K562 (cell line): ENCODE measurements around the gene WDR88. TPM values are rescaled to one million over a fixed set of nuclear protein-coding genes. Genes with fewer than 3 reads are reported as not detected.

Experiments
- ATAC-seq: fragments of 200-7000 bp; cut with Tn5 transposase; 3 replicates; pipeline ENCODE4 v1.9.1; 2020; ENCODE audit warnings: moderate library complexity
- BruUV-seq: library from RNA; stranded (reverse); fragments of 400-500 nt; replicated peaks from 2 replicates; lab custom pipeline; 2021; lab: Mats Ljungman, UMichigan
- CTCF ChIA-PET: fragments of 300-600 bp; formaldehyde crosslinking; extraction: SDS; loops from one replicate; lab custom pipeline; 2021; ENCODE audit warnings: low intra/inter-chr PET ratio; lab: Yijun Ruan, JAX
- POLR2A ChIA-PET: fragments of 300-600, 350-650 bp; sonication (Branson Sonifier 250); formaldehyde crosslinking; extraction: SDS; loops from one replicate; lab custom pipeline; 2021; ENCODE audit warnings: antibody characterized with exemption, inconsistent platforms; lab: Yijun Ruan, JAX
- DNase-seq, 4 experiments: peaks; one replicate each; pipeline versions ENCODE4 v3.0.0 to v3.0.0-alpha.2; 2011 to 2018; ENCODE audit warnings: low spot score in 3 of 4, mixed read lengths in 3 of 4; ENCODE audit errors: extremely low read depth in 1 of 4
- FAIRE-seq: peaks from 2 replicates; lab custom pipeline; 2011; peaks lifted over from hg19 to GRCh38; lab: Jason Lieb, UNC
- H2AFZ ChIP-seq: 2 replicates; pipeline ENCODE4 v1.6.0; 2011; ENCODE audit warnings: low read depth, low read length, control low read depth, inconsistent platforms
- H3K27ac ChIP-seq: fragments of 200-600 bp; 3 replicates; pipeline ENCODE4 v1.8.0; 2011; ENCODE audit warnings: low read depth, mild to moderate bottlenecking, control low read depth, inconsistent platforms, low read length, moderate library complexity, mixed read lengths; ENCODE audit errors: extremely low read depth
- H3K27me3 ChIP-seq, 2 experiments: fragments of 300-600 bp in 1 of 2; 2 replicates in 1 of 2; 3 replicates in 1 of 2; pipeline versions ENCODE4 v1.6.0 to v1.8.0; 2011; ENCODE audit warnings: inconsistent platforms in 2 of 2, low read length in 2 of 2, mild to moderate bottlenecking in 1 of 2, mixed read lengths in 1 of 2, moderate library complexity in 1 of 2; ENCODE audit not compliant: control insufficient read depth in 2 of 2, insufficient read depth in 2 of 2
- H3K36me3 ChIP-seq: fragments of 300-600 bp; 3 replicates; pipeline ENCODE4 v1.8.0; 2011; ENCODE audit warnings: mild to moderate bottlenecking, low read length, inconsistent platforms; ENCODE audit not compliant: control insufficient read depth, insufficient read depth
- H3K4me1 ChIP-seq, 2 experiments: fragments of 200-600 bp in 1 of 2; replicated peaks in 1 of 2; 2 replicates in 1 of 2; 3 replicates in 1 of 2; pipeline versions ENCODE4 v1.5.1 to v1.8.0; 2011; ENCODE audit warnings: inconsistent platforms in 2 of 2, low read length in 2 of 2, mild to moderate bottlenecking in 1 of 2, mixed read lengths in 1 of 2, moderate library complexity in 1 of 2; ENCODE audit not compliant: control insufficient read depth in 2 of 2, insufficient read depth in 2 of 2
- H3K4me2 ChIP-seq: 2 replicates; pipeline ENCODE4 v1.6.1; 2011; ENCODE audit warnings: low read length, control low read depth, inconsistent platforms, mixed read lengths; ENCODE audit not compliant: insufficient read depth
- H3K4me3 ChIP-seq: fragments of 200-600 bp; sonication (generic), shearing (Covaris generic); 2 replicates; pipeline ENCODE4 v1.5.1; 2016; ENCODE audit warnings: control low read depth, inconsistent platforms
- H3K79me2 ChIP-seq: fragments of 200-600 bp; 3 replicates; pipeline ENCODE4 v1.8.0; 2011; ENCODE audit warnings: low read length, inconsistent platforms; ENCODE audit not compliant: control insufficient read depth, insufficient read depth
- H3K9ac ChIP-seq, 2 experiments: 2 replicates each; pipeline versions ENCODE4 v1.6.0 to v1.6.1; 2011; ENCODE audit warnings: low read depth in 2 of 2, low read length in 2 of 2, control low read depth in 1 of 2, inconsistent platforms in 1 of 2, mild to moderate bottlenecking in 1 of 2, mixed read lengths in 1 of 2; ENCODE audit not compliant: insufficient read depth in 1 of 2
- H3K9me1 ChIP-seq: one replicate; pipeline ENCODE4 v1.6.0; 2011; ENCODE audit warnings: inconsistent platforms, mild to moderate bottlenecking, low read length, moderate library complexity; ENCODE audit not compliant: control insufficient read depth, insufficient read depth
- H3K9me3 ChIP-seq: replicated peaks from 2 replicates; pipeline ENCODE4 v1.5.1; 2011; ENCODE audit warnings: low read depth, low read length, inconsistent platforms; ENCODE audit not compliant: control insufficient read depth, insufficient read depth
- H4K20me1 ChIP-seq: replicated peaks from 2 replicates; pipeline ENCODE4 v1.6.1; 2011; ENCODE audit warnings: low read length, inconsistent platforms, mixed read lengths; ENCODE audit not compliant: control insufficient read depth, insufficient read depth
- BCOR ChIP-seq: fragments of 450-650 bp; IDR thresholded peaks from 2 replicates; pipeline ENCODE4 v1.6.1; 2016
- CHD1 ChIP-seq: fragments of 200-600 bp; sonication (generic); IDR thresholded peaks from one replicate; pipeline ENCODE4 v1.6.1; 2012; ENCODE audit warnings: mild to moderate bottlenecking, moderate library complexity, low read length, inconsistent platforms
- CREB1 ChIP-seq, 2 experiments: sonication (generic) in 1 of 2; formaldehyde crosslinking in 1 of 2; IDR thresholded peaks; 2 replicates each; pipeline versions ENCODE4 v1.6.1 to v1.8.0; 2012 to 2022; ENCODE audit warnings: inconsistent platforms in 1 of 2, mild to moderate bottlenecking in 1 of 2, missing genetic modification reagents in 1 of 2, moderate library complexity in 1 of 2
- DLX4 ChIP-seq: fragments of 250-450 bp; sonication (Bioruptor Pico); IDR thresholded peaks from 2 replicates; pipeline ENCODE4 v1.6.1; 2021; ENCODE audit warnings: mild to moderate bottlenecking
- EWSR1 ChIP-seq: fragments of 450-650 bp; IDR thresholded peaks from 2 replicates; pipeline ENCODE4 v1.6.1; 2018; ENCODE audit warnings: borderline replicate concordance, mild to moderate bottlenecking, low read depth, moderate library complexity; ENCODE audit not compliant: partially characterized antibody
- HDAC8 ChIP-seq: fragments of 450-650 bp; IDR thresholded peaks from 2 replicates; pipeline ENCODE4 v1.6.1; 2016; ENCODE audit warnings: mild to moderate bottlenecking, missing genetic modification characterization, moderate library complexity, missing compliant biosample characterization
- HMGXB4 ChIP-seq: sonication (generic); formaldehyde crosslinking; IDR thresholded peaks from 2 replicates; pipeline ENCODE4 v1.8.1; 2023; ENCODE audit warnings: mild to moderate bottlenecking, missing genetic modification reagents
- JUND ChIP-seq, 2 experiments: IDR thresholded peaks; 2 replicates in 1 of 2; 3 replicates in 1 of 2; pipeline ENCODE4 v1.6.1; 2011; ENCODE audit warnings: borderline replicate concordance in 2 of 2, low read depth in 2 of 2, low read length in 2 of 2, improper control_type of control experiment in 1 of 2, missing biosample characterization in 1 of 2, missing genetic modification characterization in 1 of 2, missing genetic modification reagents in 1 of 2
- KAT8 ChIP-seq: fragments of 450-650 bp; IDR thresholded peaks from 2 replicates; pipeline ENCODE4 v1.6.1; 2016; ENCODE audit warnings: low read depth, mild to moderate bottlenecking
- MECOM ChIP-seq: fragments of 250-450 bp; sonication (Bioruptor Pico); IDR thresholded peaks from 2 replicates; pipeline ENCODE4 v1.8.0; 2022; ENCODE audit warnings: inconsistent platforms
- MTA3 ChIP-seq: fragments of 450-650 bp; formaldehyde crosslinking; IDR thresholded peaks from 2 replicates; pipeline ENCODE4 v1.6.1; 2017; ENCODE audit warnings: mild to moderate bottlenecking, borderline replicate concordance
- NCOA6 ChIP-seq: fragments of 450-650 bp; IDR thresholded peaks from 2 replicates; pipeline ENCODE4 v1.6.1; 2017; ENCODE audit warnings: mild to moderate bottlenecking
- NCOR1 ChIP-seq: fragments of 450-650 bp; IDR thresholded peaks from 2 replicates; pipeline ENCODE4 v1.6.1; 2016; ENCODE audit warnings: mild to moderate bottlenecking, moderate library complexity
- TAF7 ChIP-seq: fragments of 450-650 bp; IDR thresholded peaks from 2 replicates; pipeline ENCODE4 v1.6.1; 2016; ENCODE audit warnings: missing genetic modification characterization, missing compliant biosample characterization
- ZNF583 ChIP-seq: fragments of 250-450 bp; sonication (Bioruptor Pico); IDR thresholded peaks from 2 replicates; pipeline ENCODE4 v1.4.0; 2020
- WGBS: fragments of 100-300 bp; shearing (Covaris generic); methylation state at CpG from one replicate; pipeline ENCODE4 v1.1.6; 2016; ENCODE audit warnings: low coverage, mixed read lengths; ENCODE audit not compliant: insufficient coverage; ENCODE audit errors: missing lambda C conversion rate; 5-methylcytosine and 5-hydroxymethylcytosine counted together
- in situ Hi-C: fragments of 300-500 bp; cut with MboI; formaldehyde crosslinking; loops from 4 replicates; pipeline ENCODE4 v1.15.0; 2018; ENCODE audit warnings: inconsistent platforms, mixed read lengths
- intact Hi-C: fragments of 100-400 bp; cut with micrococcal nuclease; formaldehyde crosslinking; loops from 2 replicates; pipeline ENCODE4 v1.14.2; 2022
- polyA plus RNA-seq, 8 experiments: library from polyadenylated mRNA; depleted of rRNA in 4 of 8; stranded (reverse) in 5 of 8; unstranded in 3 of 8; fragments of >200 nt; fragmentation: Nextera tagmentation in 2 of 8; fragmentation: Illumina TruSeq in 1 of 8; extraction: Ambion mirVana in 2 of 8; extraction: Trizol in 1 of 8; gene quantifications; 2 replicates each; pipeline versions ENCODE4 v1.2.1 to v1.2.3, GENCODE V29; 2011 to 2014; ENCODE audit warnings: inconsistent platforms in 1 of 8, missing spikeins in 1 of 8
- total RNA-seq, 7 experiments: library from RNA; depleted of rRNA in 6 of 7; stranded (reverse); fragments of >200 nt in 6 of 7; fragmentation: Illumina TruSeq in 2 of 7; extraction: Trizol in 2 of 7; gene quantifications; 2 replicates each; pipeline versions ENCODE4 v1.2.1 to v1.2.3, GENCODE V29; 2011 to 2021; ENCODE audit warnings: low replicate concordance in 1 of 7
- TF ChIP-seq, protein P1 (sequence below): conservative IDR thresholded peaks from 2 replicates; pipeline ENCODE4 v1.6.1; 2011; ENCODE audit warnings: low read depth, mild to moderate bottlenecking, low read length; ENCODE audit not compliant: control insufficient read depth
- TF ChIP-seq, protein P2 (sequence below): IDR thresholded peaks from 2 replicates; pipeline ENCODE4 v1.6.1; 2014; ENCODE audit warnings: antibody characterized with exemption

WDR88 gene
- total and polyA plus RNA-seq, 9 of the 15 experiments (the other 6 are each of a cell fraction or from before 2014, with no cell fraction given): 0.03 to 0.04 TPM; not detected in 7

DNA sequence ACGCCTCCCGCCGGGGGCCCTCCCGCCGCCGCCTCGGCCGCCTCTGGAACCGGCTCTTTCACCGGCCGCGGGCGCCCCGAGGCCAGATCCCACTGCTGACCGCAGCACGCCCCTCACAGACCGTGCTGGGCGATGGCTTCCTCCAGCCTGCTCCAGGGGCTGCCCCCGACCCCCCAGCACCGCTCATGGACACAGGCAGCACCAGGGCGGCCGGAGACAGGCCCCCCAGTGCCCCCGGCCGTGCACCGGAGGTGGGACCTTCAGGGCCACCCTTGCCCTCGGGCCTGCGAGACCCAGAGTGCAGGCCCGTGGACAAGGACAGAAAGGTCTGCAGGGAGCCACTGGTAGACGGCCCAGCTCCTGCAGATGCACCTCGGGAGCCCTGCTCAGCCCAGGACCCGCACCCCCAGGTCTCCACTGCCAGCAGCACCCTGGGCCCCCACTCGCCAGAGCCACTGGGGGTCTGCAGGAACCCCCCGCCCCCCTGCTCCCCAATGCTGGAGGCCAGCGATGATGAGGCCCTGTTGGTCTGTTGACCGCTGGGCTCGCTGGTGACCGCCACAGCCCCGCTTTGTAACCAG, 75.2 kb downstream of the WDR88 start (continued):
- no peak for TF ChIP-seq DLX4 (CRISPR knock-in tag)
- TF ChIP-seq, protein P1, sequence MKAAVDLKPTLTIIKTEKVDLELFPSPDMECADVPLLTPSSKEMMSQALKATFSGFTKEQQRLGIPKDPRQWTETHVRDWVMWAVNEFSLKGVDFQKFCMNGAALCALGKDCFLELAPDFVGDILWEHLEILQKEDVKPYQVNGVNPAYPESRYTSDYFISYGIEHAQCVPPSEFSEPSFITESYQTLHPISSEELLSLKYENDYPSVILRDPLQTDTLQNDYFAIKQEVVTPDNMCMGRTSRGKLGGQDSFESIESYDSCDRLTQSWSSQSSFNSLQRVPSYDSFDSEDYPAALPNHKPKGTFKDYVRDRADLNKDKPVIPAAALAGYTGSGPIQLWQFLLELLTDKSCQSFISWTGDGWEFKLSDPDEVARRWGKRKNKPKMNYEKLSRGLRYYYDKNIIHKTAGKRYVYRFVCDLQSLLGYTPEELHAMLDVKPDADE: no peak
- no peak for TF ChIP-seq ZNF583 (CRISPR knock-in tag)
- no peak for TF ChIP-seq NCOR1
- no peak for TF ChIP-seq JUND (IDR thresholded peaks at IDR 0.05; ENCODE audit: borderline replicate concordance, low read depth, low read length)
- no peak for TF ChIP-seq JUND (tag; IDR thresholded peaks at IDR 0.05; ENCODE audit: borderline replicate concordance, low read depth, low read length)

DNA sequence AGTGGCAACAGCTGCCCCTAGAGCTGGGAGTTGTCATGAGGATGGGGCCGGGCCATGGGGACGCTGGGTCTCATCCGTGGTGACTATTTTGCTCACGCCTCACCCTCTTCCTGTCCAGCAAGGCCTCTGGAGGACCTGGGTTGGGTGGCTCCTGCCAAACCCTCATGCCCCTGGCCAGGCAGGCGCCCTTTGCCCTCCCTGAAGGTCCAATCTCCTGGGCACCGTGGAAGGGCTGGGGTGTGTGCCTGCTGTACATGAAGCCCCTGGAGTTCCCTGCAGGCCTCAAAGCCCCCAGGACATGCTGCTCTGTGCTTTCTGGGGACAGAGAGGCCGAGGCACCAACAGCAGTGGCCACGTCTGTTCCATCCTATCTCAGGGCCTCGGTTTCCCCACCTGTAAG, 76.0 kb downstream of the WDR88 start:
- H2AFZ ChIP-seq: no peak overlapping the region
- no peak overlapping the region for H3K4me3 ChIP-seq
- H3K9ac ChIP-seq: no peak overlapping the region
- no peak overlapping the region for H3K4me2 ChIP-seq
- in situ Hi-C loops (no loop called here), intact Hi-C loops (no loop called here)
- POLR2A ChIA-PET: interaction anchor here (0.6 kb wide), 1 partner anchor 424 kb away, joined by 3 read pairs; no protein-coding TSS in a partner anchor
- H3K36me3 ChIP-seq: no peaks in the 10 kb centered on the region
- CTCF ChIA-PET: no interaction called here
- H3K27ac ChIP-seq: no peak overlapping the region
- FAIRE-seq (no peak), DNase-seq (no peak), ATAC-seq (no peak)
- 3% methylated on average over 9 of the region's 9 CpGs for WGBS
- H3K9me1 ChIP-seq: no peaks in the 10 kb centered on the region
- peaks cover 0 to 37% of the 10 kb centered on the region in 2 experiments; a peak in 2 of 5 replicates for H3K4me1 ChIP-seq
- no TSS peak for BruUV-seq
- H3K27me3 ChIP-seq: peaks cover 14 to 90% of the 10 kb centered on the region in 2 experiments; a peak in 4 of 5 replicates
- H3K79me2 ChIP-seq: no peaks in the 10 kb centered on the region
- no peaks in the 10 kb centered on the region for H3K9me3 ChIP-seq
- peaks cover 7% of the 10 kb centered on the region; the same call in 1 of the 2 replicates for H4K20me1 ChIP-seq
- TF ChIP-seq CREB1 (IDR thresholded peaks at IDR 0.05) (no peak), CREB1 (CRISPR knock-in tag; IDR thresholded peaks at IDR 0.05) (no peak), TAF7 (no peak), HDAC8 (tag) (no peak), BCOR (no peak), HMGXB4 (no peak), MTA3 (no peak), NCOA6 (no peak), CHD1 (no peak), EWSR1 (no peak), KAT8 (no peak), MECOM (CRISPR knock-in tag) (no peak)
- TF ChIP-seq, protein P2, sequence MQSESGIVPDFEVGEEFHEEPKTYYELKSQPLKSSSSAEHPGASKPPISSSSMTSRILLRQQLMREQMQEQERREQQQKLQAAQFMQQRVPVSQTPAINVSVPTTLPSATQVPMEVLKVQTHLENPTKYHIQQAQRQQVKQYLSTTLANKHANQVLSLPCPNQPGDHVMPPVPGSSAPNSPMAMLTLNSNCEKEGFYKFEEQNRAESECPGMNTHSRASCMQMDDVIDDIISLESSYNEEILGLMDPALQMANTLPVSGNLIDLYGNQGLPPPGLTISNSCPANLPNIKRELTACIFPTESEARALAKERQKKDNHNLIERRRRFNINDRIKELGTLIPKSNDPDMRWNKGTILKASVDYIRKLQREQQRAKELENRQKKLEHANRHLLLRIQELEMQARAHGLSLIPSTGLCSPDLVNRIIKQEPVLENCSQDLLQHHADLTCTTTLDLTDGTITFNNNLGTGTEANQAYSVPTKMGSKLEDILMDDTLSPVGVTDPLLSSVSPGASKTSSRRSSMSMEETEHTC: no peak
